H1 (cell line): ENCODE data around the gene NRSN2. TPM values are rescaled to one million over a fixed set of nuclear protein-coding genes. Genes with fewer than 3 reads are reported as not detected.

Source experiments
- TAF7 ChIP-seq: optimal IDR thresholded peaks from 2 replicates; pipeline ENCODE3; 2011; ENCODE audit warnings: low read depth, mild to moderate bottlenecking, inconsistent platforms, low read length, moderate library complexity, borderline replicate concordance
- polyA plus RNA-seq, 7 experiments: library from polyadenylated mRNA; depleted of rRNA in 3 of 7; stranded (reverse) in 5 of 7; unstranded in 2 of 7; fragments of >200 nt in 5 of 7; fragments of 200-250 nt in 2 of 7; gene quantifications; 1 replicate in 5 of 7; 2 replicates in 1 of 7; 4 replicates in 1 of 7; pipeline versions ENCODE4 v1.2.1 to v1.2.3, GENCODE V29; 2011 to 2013; ENCODE audit warnings: missing spikeins in 2 of 7, mixed read lengths in 2 of 7
- total RNA-seq: library from RNA; stranded (reverse); fragmentation: NEBNext Ultra II Directional; extraction: Animal tissue kit (Norgen Biotek cat#: 25700); gene quantifications from 2 replicates; pipeline ENCODE4 v1.2.1, GENCODE V29; 2021

Gene NRSN2
- total and polyA plus RNA-seq, 2 of the 8 experiments (the other 6 are each of a cell fraction or from before 2014, with no cell fraction given) = 19.4 to 33.3 TPM

GRCh38 chr20:363319-364078 is 16.6 kb downstream of the NRSN2 start (continued):
- no peak for TF ChIP-seq TAF7
